ENCODE data around the gene C14orf119. TPM values are rescaled to one million over a fixed set of nuclear protein-coding genes. Genes with fewer than 3 reads are reported as not detected.

C14orf119 gene
- polyA plus RNA-seq, 4 donors: 43.8 to 67.0 (median 64.8) TPM

- Histone ChIP-seq H3K27ac (ENCODE audit: low read depth in 1 of 3, low read length in 2 of 3) (no peak overlapping the region), H3K4me1 (ENCODE audit: control insufficient read depth in 3 of 3, insufficient read depth in 2 of 3, low read depth in 1 of 3, low read length in 2 of 3) (peaks cover 0 to 8% (median 8%) of the 10 kb centered on the region in 3 donors), H3K4me3 (ENCODE audit: low read depth in 1 of 3, low read length in 3 of 3) (no peak overlapping the region), H3K9me3 (ENCODE audit: control insufficient read depth in 2 of 2, insufficient read depth in 1 of 2, low read depth in 1 of 2, low read length in 1 of 2) (no peaks in the 10 kb centered on the region), H3K27me3 (ENCODE audit: control insufficient read depth in 3 of 3, insufficient read depth in 3 of 3, low read length in 3 of 3) (peaks cover 0 to 7% (median 0%) of the 10 kb centered on the region in 3 donors), H3K36me3 (ENCODE audit: control insufficient read depth in 3 of 3, insufficient read depth in 2 of 3, low read depth in 1 of 3, low read length in 3 of 3) (peaks cover 3 to 16% (median 5%) of the 10 kb centered on the region in 3 donors)
- FAIRE-seq (no peak), DNase-seq (no peak)
- 58 to 87% (median 61%) methylated on average over 10 of the region's 10 CpGs for WGBS, 3 donors
These were observed 4.0 kb downstream of the C14orf119 start for GRCh38 chr14:23099212-23099861.

GRCh38 chr14:23101213-23101970, 6.1 kb downstream of the C14orf119 start:
- WGBS, 3 donors: 79 to 89% (median 84%) methylated on average over 6 of the region's 6 CpGs
- DNase-seq (no peak), FAIRE-seq (no peak)
- no peak overlapping the region for H3K27ac ChIP-seq (ENCODE audit: low read depth in 1 of 3, low read length in 2 of 3)
- H3K4me1 ChIP-seq (ENCODE audit: control insufficient read depth in 3 of 3, insufficient read depth in 2 of 3, low read depth in 1 of 3, low read length in 2 of 3): peaks cover 0 to 8% (median 7%) of the 10 kb centered on the region in 3 donors
- peaks cover 3 to 16% (median 5%) of the 10 kb centered on the region in 3 donors for H3K36me3 ChIP-seq (ENCODE audit: control insufficient read depth in 3 of 3, insufficient read depth in 2 of 3, low read depth in 1 of 3, low read length in 3 of 3)
- no peaks in the 10 kb centered on the region for H3K9me3 ChIP-seq (ENCODE audit: control insufficient read depth in 2 of 2, insufficient read depth in 1 of 2, low read depth in 1 of 2, low read length in 1 of 2)
- H3K27me3 ChIP-seq (ENCODE audit: control insufficient read depth in 3 of 3, insufficient read depth in 3 of 3, low read length in 3 of 3): peaks cover 0 to 11% (median 0%) of the 10 kb centered on the region in 3 donors
- H3K4me3 ChIP-seq (ENCODE audit: low read depth in 1 of 3, low read length in 3 of 3): no peak overlapping the region

- H3K36me3 ChIP-seq (ENCODE audit: control insufficient read depth in 3 of 3, insufficient read depth in 2 of 3, low read depth in 1 of 3, low read length in 3 of 3): peaks cover 3 to 13% (median 5%) of the 10 kb centered on the region in 3 donors
- WGBS, 3 donors: 77 to 82% (median 80%) methylated on average over 10 of the region's 10 CpGs
- FAIRE-seq (no peak), DNase-seq (no peak)
- H3K27me3 ChIP-seq (ENCODE audit: control insufficient read depth in 3 of 3, insufficient read depth in 3 of 3, low read length in 3 of 3): peaks cover 0 to 11% (median 0%) of the 10 kb centered on the region in 3 donors
- H3K4me3 ChIP-seq (ENCODE audit: low read depth in 1 of 3, low read length in 3 of 3): no peak overlapping the region
- H3K4me1 ChIP-seq (ENCODE audit: control insufficient read depth in 3 of 3, insufficient read depth in 2 of 3, low read depth in 1 of 3, low read length in 2 of 3): peaks cover 0 to under 1% (median under 1%) of the 10 kb centered on the region in 3 donors
- H3K27ac ChIP-seq (ENCODE audit: low read depth in 1 of 3, low read length in 2 of 3): no peak overlapping the region
- H3K9me3 ChIP-seq (ENCODE audit: control insufficient read depth in 2 of 2, insufficient read depth in 1 of 2, low read depth in 1 of 2, low read length in 1 of 2): no peaks in the 10 kb centered on the region
These were observed 6.8 kb downstream of the C14orf119 start for GRCh38 chr14:23101986-23102625.

GRCh38 chr14:23102801-23103200, 7.5 kb downstream of the C14orf119 start:
- FAIRE-seq (no peak), DNase-seq (no peak)
- no peaks in the 10 kb centered on the region for H3K4me1 ChIP-seq (ENCODE audit: control insufficient read depth in 3 of 3, insufficient read depth in 2 of 3, low read depth in 1 of 3, low read length in 2 of 3)
- 89 to 95% (median 92%) methylated on average over 2 of the region's 2 CpGs for WGBS, 3 donors
- no peak overlapping the region for H3K27ac ChIP-seq (ENCODE audit: low read depth in 1 of 3, low read length in 2 of 3)
- H3K9me3 ChIP-seq (ENCODE audit: control insufficient read depth in 2 of 2, insufficient read depth in 1 of 2, low read depth in 1 of 2, low read length in 1 of 2): no peaks in the 10 kb centered on the region
- H3K36me3 ChIP-seq (ENCODE audit: control insufficient read depth in 3 of 3, insufficient read depth in 2 of 3, low read depth in 1 of 3, low read length in 3 of 3): peaks cover 2 to 10% (median 3%) of the 10 kb centered on the region in 3 donors
- H3K27me3 ChIP-seq (ENCODE audit: control insufficient read depth in 3 of 3, insufficient read depth in 3 of 3, low read length in 3 of 3): peaks cover 0 to 11% (median 0%) of the 10 kb centered on the region in 3 donors
- no peak overlapping the region for H3K4me3 ChIP-seq (ENCODE audit: low read depth in 1 of 3, low read length in 3 of 3)

- H3K9me3 ChIP-seq (ENCODE audit: control insufficient read depth in 2 of 2, insufficient read depth in 1 of 2, low read depth in 1 of 2, low read length in 1 of 2): peaks cover 0 to 6% of the 10 kb centered on the region in 2 donors
- peaks cover 0 to 11% (median 0%) of the 10 kb centered on the region in 3 donors for H3K27me3 ChIP-seq (ENCODE audit: control insufficient read depth in 3 of 3, insufficient read depth in 3 of 3, low read length in 3 of 3)
- H3K4me3 ChIP-seq (ENCODE audit: low read depth in 1 of 3, low read length in 3 of 3): no peak overlapping the region
- peaks cover 1 to 8% (median 2%) of the 10 kb centered on the region in 3 donors for H3K36me3 ChIP-seq (ENCODE audit: control insufficient read depth in 3 of 3, insufficient read depth in 2 of 3, low read depth in 1 of 3, low read length in 3 of 3)
- no peak overlapping the region for H3K27ac ChIP-seq (ENCODE audit: low read depth in 1 of 3, low read length in 2 of 3)
- no peaks in the 10 kb centered on the region for H3K4me1 ChIP-seq (ENCODE audit: control insufficient read depth in 3 of 3, insufficient read depth in 2 of 3, low read depth in 1 of 3, low read length in 2 of 3)
- 86 to 94% (median 93%) methylated on average over 4 of the region's 4 CpGs for WGBS, 3 donors
- DNase-seq: no peak
- no peak for FAIRE-seq
These were observed 8.3 kb downstream of the C14orf119 start for GRCh38 chr14:23103581-23103980.

DNA sequence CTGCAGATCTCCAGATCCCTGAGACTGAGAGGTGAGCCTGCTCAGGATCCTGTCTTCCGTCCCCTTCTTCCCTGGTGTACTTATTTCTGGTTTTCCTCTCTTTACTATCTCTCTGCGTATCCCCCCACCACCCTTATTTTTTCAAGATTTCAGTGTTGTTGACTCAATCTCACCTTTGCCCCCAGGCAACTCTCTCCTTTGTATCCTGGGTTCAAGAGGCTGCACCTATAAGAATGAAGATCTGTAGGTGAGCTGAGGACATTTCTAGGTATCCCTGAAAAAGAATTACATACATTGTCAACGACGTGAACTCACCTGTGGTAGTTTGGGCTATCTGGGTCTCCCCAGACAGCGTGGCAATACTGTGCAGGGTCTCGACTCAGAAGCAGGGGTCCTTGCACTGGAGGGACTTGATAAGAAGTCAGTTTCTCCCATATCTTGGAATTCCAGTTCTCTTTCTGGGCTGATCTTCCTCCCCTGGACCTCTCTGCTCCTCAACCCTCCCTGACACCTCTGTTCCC, 8.8 kb downstream of the C14orf119 start:
- Histone ChIP-seq H3K36me3 (ENCODE audit: control insufficient read depth in 3 of 3, insufficient read depth in 2 of 3, low read depth in 1 of 3, low read length in 3 of 3) (peaks cover 0 to 5% (median 0%) of the 10 kb centered on the region in 3 donors), H3K27me3 (ENCODE audit: control insufficient read depth in 3 of 3, insufficient read depth in 3 of 3, low read length in 3 of 3) (peaks cover 0 to 11% (median 0%) of the 10 kb centered on the region in 3 donors), H3K27ac (ENCODE audit: low read depth in 1 of 3, low read length in 2 of 3) (no peak overlapping the region), H3K4me1 (ENCODE audit: control insufficient read depth in 3 of 3, insufficient read depth in 2 of 3, low read depth in 1 of 3, low read length in 2 of 3) (no peaks in the 10 kb centered on the region), H3K9me3 (ENCODE audit: control insufficient read depth in 2 of 2, insufficient read depth in 1 of 2, low read depth in 1 of 2, low read length in 1 of 2) (peaks cover 0 to 6% of the 10 kb centered on the region in 2 donors), H3K4me3 (ENCODE audit: low read depth in 1 of 3, low read length in 3 of 3) (no peak overlapping the region)
- DNase-seq (no peak), FAIRE-seq (no peak)
- 68 to 77% (median 69%) methylated on average over 6 of the region's 6 CpGs for WGBS, 3 donors

GRCh38 chr14:23104591-23105347, 9.5 kb downstream of the C14orf119 start, which contains the start of gene CIROP:
Gene CIROP (minus strand): TSS chr14:23104989. CDS start chr14:23104920, 69 bp downstream.
- Histone ChIP-seq H3K27me3 (ENCODE audit: control insufficient read depth in 3 of 3, insufficient read depth in 3 of 3, low read length in 3 of 3) (peaks cover 0 to 15% (median 0%) of the 10 kb centered on the region in 3 donors), H3K4me3 (ENCODE audit: low read depth in 1 of 3, low read length in 3 of 3) (no peak within 1 kb of the TSS), H3K4me1 (ENCODE audit: control insufficient read depth in 3 of 3, insufficient read depth in 2 of 3, low read depth in 1 of 3, low read length in 2 of 3) (no peaks in the 10 kb centered on the region), H3K9me3 (ENCODE audit: control insufficient read depth in 2 of 2, insufficient read depth in 1 of 2, low read depth in 1 of 2, low read length in 1 of 2) (peaks cover 0 to 6% of the 10 kb centered on the region in 2 donors), H3K36me3 (ENCODE audit: control insufficient read depth in 3 of 3, insufficient read depth in 2 of 3, low read depth in 1 of 3, low read length in 3 of 3) (no peaks in the 10 kb centered on the region), H3K27ac (ENCODE audit: low read depth in 1 of 3, low read length in 2 of 3) (no peak within 1 kb of the TSS)
- 65 to 80% (median 76%) methylated on average over 10 to 11 of the region's 11 CpGs for WGBS, 3 donors
- no peak for DNase-seq
- no peak for FAIRE-seq
